Activated naive CD4-positive, alpha-beta T cell treated with anti-CD3 and anti-CD28 coated beads for 36 hours (primary cell): ENCODE measurements around the gene ORMDL3. TPM values are rescaled to one million over a fixed set of nuclear protein-coding genes. Genes with fewer than 3 reads are reported as not detected.
"Not testable (repeated sequence)": the region's sequence is repeated elsewhere in the genome, so short reads cannot be mapped to it uniquely, and the experiment has no call there.

Source experiments
- CTCF ChIA-PET: fragments of 350-600 bp; sonication (Branson Sonifier 250); formaldehyde crosslinking; loops from one replicate; lab custom pipeline; 2021; ENCODE audit warnings: antibody characterized with exemption; lab: Charles Lee
- DNase-seq: peaks from one replicate; pipeline ENCODE4 v3.0.0-alpha.2; 2020
- H3K27ac Mint-ChIP-seq: one replicate; pipeline ENCODE4 v1.8.0; 2021; ENCODE audit warnings: mild to moderate bottlenecking, mixed read lengths
- H3K27me3 Mint-ChIP-seq: one replicate; pipeline ENCODE4 v1.8.0; 2021; ENCODE audit warnings: low read depth, mixed read lengths
- H3K36me3 Mint-ChIP-seq: one replicate; pipeline ENCODE4 v1.8.0; 2021; ENCODE audit warnings: low read depth, mixed read lengths
- H3K4me1 Mint-ChIP-seq: one replicate; pipeline ENCODE4 v1.8.0; 2021; ENCODE audit warnings: low read depth, mixed read lengths
- H3K4me3 Mint-ChIP-seq: one replicate; pipeline ENCODE4 v1.8.0; 2021; ENCODE audit warnings: mild to moderate bottlenecking, moderate library complexity, mixed read lengths
- H3K9me3 Mint-ChIP-seq: one replicate; pipeline ENCODE4 v1.8.0; 2021; ENCODE audit warnings: mixed read lengths
- intact Hi-C: fragments of 100-400 bp; cut with micrococcal nuclease; formaldehyde crosslinking; loops from one replicate; pipeline ENCODE4 v1.15.1; 2023
- total RNA-seq, 2 experiments: library from RNA; stranded (reverse); gene quantifications; one replicate each; pipeline ENCODE4 v1.2.3, GENCODE V29; 2021

Gene ORMDL3
- total RNA-seq, 2 experiments from 2014 or later = 51.8 to 52.1 TPM

GRCh38 chr17:39921323-39921722, 6.1 kb downstream of the ORMDL3 start:
- CTCF ChIA-PET = interaction anchor here (0.6 to 1.7 kb wide), 4 partner anchors 18 to 144 kb away, joined by 3 to 8 read pairs (median 4); partner anchors contain the start of gene PSMD3
- peak overlapping the region; percentile 49 for H3K4me3 Mint-ChIP-seq
- no peaks in the 10 kb centered on the region for H3K27me3 Mint-ChIP-seq
- intact Hi-C loops = loop anchor here (10.0 kb wide), 1 partner anchor 517 kb away; the partner anchor contains the start of gene FBXL20
- H3K27ac Mint-ChIP-seq = peak overlapping the region; percentile 92
- H3K9me3 Mint-ChIP-seq = no peaks in the 10 kb centered on the region
- peak; percentile 57 for DNase-seq
- H3K36me3 Mint-ChIP-seq = peaks cover 35% of the 10 kb centered on the region
- H3K4me1 Mint-ChIP-seq = peaks cover 83% of the 10 kb centered on the region

- CTCF ChIA-PET = interaction anchor here (0.8 kb wide), 1 partner anchor 143 kb away, joined by 3 read pairs; no protein-coding TSS in a partner anchor
- DNase-seq = peak; percentile 80
- H3K27ac Mint-ChIP-seq = peak overlapping the region; percentile 92
- peaks cover 35% of the 10 kb centered on the region for H3K36me3 Mint-ChIP-seq
- H3K4me3 Mint-ChIP-seq = peak overlapping the region; percentile 49
- no peaks in the 10 kb centered on the region for H3K9me3 Mint-ChIP-seq
- peaks cover 75% of the 10 kb centered on the region for H3K4me1 Mint-ChIP-seq
- no peaks in the 10 kb centered on the region for H3K27me3 Mint-ChIP-seq
- intact Hi-C loops = loop anchor here (10.0 kb wide), 1 partner anchor 516 kb away; the partner anchor contains the start of gene FBXL20
Measured at GRCh38 chr17:39920218-39921210, 6.9 kb downstream of the ORMDL3 start.

GRCh38 chr17:39919087-39919683, 8.2 kb downstream of the ORMDL3 start:
- intact Hi-C loops = no loop called here
- Mint-ChIP-seq H3K4me1 (peaks cover 62% of the 10 kb centered on the region), H3K9me3 (no peaks in the 10 kb centered on the region), H3K27ac (no peak overlapping the region), H3K36me3 (peaks cover 35% of the 10 kb centered on the region), H3K27me3 (no peaks in the 10 kb centered on the region), H3K4me3 (no peak overlapping the region)
- CTCF ChIA-PET = no interaction called here
- no peak for DNase-seq

GRCh38 chr17:39916918-39917317, 10.5 kb downstream of the ORMDL3 start:
- Mint-ChIP-seq H3K9me3 (no peaks in the 10 kb centered on the region), H3K27me3 (no peaks in the 10 kb centered on the region), H3K36me3 (peaks cover 27% of the 10 kb centered on the region), H3K27ac (no peak overlapping the region), H3K4me1 (peaks cover 39% of the 10 kb centered on the region), H3K4me3 (no peak overlapping the region)
- no peak for DNase-seq
- CTCF ChIA-PET = interaction anchor here (0.7 kb wide), 1 partner anchor 9 kb away, joined by 3 read pairs; no protein-coding TSS in a partner anchor
- intact Hi-C loops = no loop called here

GRCh38 chr17:39915559-39915958, 11.8 kb downstream of the ORMDL3 start:
- intact Hi-C loops = no loop called here
- DNase-seq = no peak
- H3K27me3 Mint-ChIP-seq = no peaks in the 10 kb centered on the region
- no peak overlapping the region for H3K4me3 Mint-ChIP-seq
- H3K9me3 Mint-ChIP-seq = no peaks in the 10 kb centered on the region
- H3K27ac Mint-ChIP-seq = no peak overlapping the region
- CTCF ChIA-PET = interaction anchor here (0.6 to 0.8 kb wide), 3 partner anchors 14 to 140 kb away, joined by 3 to 10 read pairs (median 4); no protein-coding TSS in a partner anchor
- peaks cover 19% of the 10 kb centered on the region for H3K36me3 Mint-ChIP-seq
- peaks cover 26% of the 10 kb centered on the region for H3K4me1 Mint-ChIP-seq

GRCh38 chr17:39913989-39914388, 13.4 kb downstream of the ORMDL3 start:
- intact Hi-C loops = no loop called here
- H3K27ac Mint-ChIP-seq = no peak overlapping the region
- DNase-seq = no peak
- H3K4me1 Mint-ChIP-seq = peaks cover 15% of the 10 kb centered on the region
- CTCF ChIA-PET = interaction anchor here (0.8 kb wide), 1 partner anchor 44 kb away, joined by 3 read pairs; no protein-coding TSS in a partner anchor
- H3K4me3 Mint-ChIP-seq = no peak overlapping the region
- no peaks in the 10 kb centered on the region for H3K27me3 Mint-ChIP-seq
- peaks cover 11% of the 10 kb centered on the region for H3K36me3 Mint-ChIP-seq
- no peaks in the 10 kb centered on the region for H3K9me3 Mint-ChIP-seq

GRCh38 chr17:39908789-39909352, 18.5 kb downstream of the ORMDL3 start:
- H3K36me3 Mint-ChIP-seq = peaks cover 10% of the 10 kb centered on the region
- no peak overlapping the region for H3K27ac Mint-ChIP-seq
- H3K4me1 Mint-ChIP-seq = peaks cover 3% of the 10 kb centered on the region
- intact Hi-C loops = no loop called here
- H3K9me3 Mint-ChIP-seq = no peaks in the 10 kb centered on the region
- H3K27me3 Mint-ChIP-seq = no peaks in the 10 kb centered on the region
- CTCF ChIA-PET = interaction anchor here (0.5 to 1.0 kb wide), 2 partner anchors 50 to 70 kb away, joined by 3 read pairs; no protein-coding TSS in a partner anchor
- no peak for DNase-seq
- H3K4me3 Mint-ChIP-seq = no peak overlapping the region

GRCh38 chr17:39904990-39905288, 22.5 kb downstream of the ORMDL3 start:
- Mint-ChIP-seq H3K27ac (no peak overlapping the region), H3K27me3 (no peaks in the 10 kb centered on the region), H3K9me3 (no peaks in the 10 kb centered on the region), H3K36me3 (peaks cover 11% of the 10 kb centered on the region), H3K4me1 (peaks cover 11% of the 10 kb centered on the region), H3K4me3 (no peak overlapping the region)
- no peak for DNase-seq
- CTCF ChIA-PET = interaction anchor here (0.6 kb wide), 2 partner anchors 9 to 407 kb away, joined by 3 to 4 read pairs; no protein-coding TSS in a partner anchor
- intact Hi-C loops = no loop called here

- CTCF ChIA-PET = interaction anchor here (0.6 kb wide), 1 partner anchor 253 kb away, joined by 3 read pairs; no protein-coding TSS in a partner anchor
- Mint-ChIP-seq H3K4me3 (no peak overlapping the region), H3K27ac (peak overlapping the region; percentile 8), H3K4me1 (peaks cover 11% of the 10 kb centered on the region), H3K36me3 (peaks cover 11% of the 10 kb centered on the region), H3K27me3 (no peaks in the 10 kb centered on the region), H3K9me3 (no peaks in the 10 kb centered on the region)
- intact Hi-C loops = no loop called here
- no peak for DNase-seq
Measured at GRCh38 chr17:39903158-39903884, 24.1 kb downstream of the ORMDL3 start.

- peaks cover 11% of the 10 kb centered on the region for H3K4me1 Mint-ChIP-seq
- CTCF ChIA-PET = interaction anchor here (0.9 to 1.2 kb wide), 3 partner anchors 13 to 280 kb away, joined by 3 to 5 read pairs (median 4); no protein-coding TSS in a partner anchor
- intact Hi-C loops, H3K4me3 Mint-ChIP-seq, DNase-seq, H3K27ac Mint-ChIP-seq, H3K9me3 Mint-ChIP-seq, H3K36me3 Mint-ChIP-seq, H3K27me3 Mint-ChIP-seq: not testable (repeated sequence)
Measured at GRCh38 chr17:39902027-39902426, 25.4 kb downstream of the ORMDL3 start.

GRCh38 chr17:39899215-39899614, 28.2 kb downstream of the ORMDL3 start:
- no peaks in the 10 kb centered on the region for H3K9me3 Mint-ChIP-seq
- CTCF ChIA-PET = interaction anchor here (0.6 kb wide), 1 partner anchor 51 kb away, joined by 3 read pairs; no protein-coding TSS in a partner anchor
- DNase-seq = no peak
- peaks cover 16% of the 10 kb centered on the region for H3K4me1 Mint-ChIP-seq
- intact Hi-C loops = no loop called here
- H3K27ac Mint-ChIP-seq = no peak overlapping the region
- H3K36me3 Mint-ChIP-seq = peaks cover 3% of the 10 kb centered on the region
- H3K4me3 Mint-ChIP-seq = no peak overlapping the region
- no peaks in the 10 kb centered on the region for H3K27me3 Mint-ChIP-seq
